LNCAP (cell line): Measurements from ENCODE around the gene NCKAP5L.

ENCODE experiments used
- CTCF ChIP-seq: fragments of 450-650 bp; IDR thresholded peaks from 2 replicates; pipeline ENCODE4 v1.5.1; 2017; ENCODE audit warnings: mild to moderate bottlenecking

Gene NCKAP5L

GRCh38 chr12:49811136-49811535 is 17.1 kb downstream of the NCKAP5L start:
- no peak for TF ChIP-seq CTCF

GRCh38 chr12:49809906-49810389 is 18.3 kb downstream of the NCKAP5L start:
- TF ChIP-seq CTCF: no peak

GRCh38 chr12:49809381-49809905 is 18.8 kb downstream of the NCKAP5L start:
- no peak for TF ChIP-seq CTCF

- no peak for TF ChIP-seq CTCF
Measured at GRCh38 chr12:49808686-49809380, 19.4 kb downstream of the NCKAP5L start.

- TF ChIP-seq CTCF: no peak
Measured at GRCh38 chr12:49807991-49808580, 20.1 kb downstream of the NCKAP5L start.

GRCh38 chr12:49806877-49807276 is 21.3 kb downstream of the NCKAP5L start:
- TF ChIP-seq CTCF: no peak

- TF ChIP-seq CTCF: no peak
Measured at GRCh38 chr12:49806321-49806813, 21.8 kb downstream of the NCKAP5L start.
